ENCODE measurements around the gene LILRB2.
"Not testable (repeated sequence)": the region's sequence is repeated elsewhere in the genome, so short reads cannot be mapped to it uniquely, and the experiment has no call there.

The LILRB2 gene

DNA sequence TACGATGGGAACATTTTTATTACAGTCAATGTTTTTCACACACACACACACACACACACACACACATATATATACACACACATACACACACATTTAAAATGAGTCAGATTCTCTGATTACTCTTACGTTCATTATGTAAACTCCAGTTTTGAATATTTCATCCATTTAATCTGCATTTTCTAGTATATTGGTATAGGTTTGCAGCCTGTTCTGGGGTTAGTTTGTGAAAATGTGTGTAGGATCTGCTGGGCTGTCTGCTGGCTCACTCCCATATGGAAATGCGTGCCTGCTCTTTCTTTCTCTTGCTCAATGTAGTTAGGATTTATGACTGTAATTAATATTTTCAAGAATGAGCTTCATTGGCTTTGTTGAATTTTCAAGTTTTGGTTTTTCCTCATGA, 7.1 kb downstream of the LILRB2 start:
- no peak for DNase-seq (ENCODE audit: low read depth in 2 of 2)

DNA sequence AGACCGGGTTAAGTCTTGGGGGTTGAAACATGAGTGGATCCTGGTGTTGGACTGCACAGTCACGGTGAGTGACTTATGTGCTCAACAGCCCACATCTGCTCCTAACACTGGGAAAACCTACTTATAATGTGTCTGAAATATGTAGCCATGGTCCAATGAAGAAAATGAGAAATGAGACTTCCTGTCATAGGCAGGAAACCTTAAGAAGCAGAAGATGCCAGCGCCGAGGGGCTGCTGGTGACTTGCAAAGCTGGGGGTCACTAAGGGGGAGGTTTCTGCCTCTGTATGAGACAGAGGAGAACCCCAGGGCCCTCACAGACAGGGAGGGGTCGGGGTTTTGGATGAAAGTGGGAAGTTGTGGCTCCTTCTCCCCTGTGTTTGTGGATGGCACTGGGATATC, 8.7 kb downstream of the LILRB2 start:
- not testable (repeated sequence) for DNase-seq (ENCODE audit: low read depth in 2 of 2)

DNA sequence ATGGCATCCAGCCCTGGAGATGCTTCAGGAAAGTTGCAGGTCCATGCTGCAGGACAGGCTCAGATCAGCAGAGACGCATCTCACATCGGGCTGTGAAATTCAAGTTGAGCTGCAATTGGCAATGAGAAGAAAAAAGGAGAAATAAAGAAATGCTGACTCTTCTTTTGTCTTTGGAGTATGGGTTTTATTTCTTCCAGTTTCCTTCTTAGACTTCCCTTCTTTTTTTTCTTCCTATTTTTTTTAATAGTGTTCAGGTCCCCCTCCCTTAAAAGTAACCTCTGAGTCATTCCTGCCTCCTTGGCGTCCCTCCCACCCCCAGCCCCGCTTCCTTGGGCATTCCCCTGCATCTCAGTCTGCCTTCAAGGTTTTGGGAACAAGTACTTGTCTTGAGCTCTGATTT, 9.3 kb downstream of the LILRB2 start:
- not testable (repeated sequence) for DNase-seq (ENCODE audit: low read depth in 2 of 2)

- DNase-seq (ENCODE audit: low read depth in 2 of 2), result no peak
Observed at GRCh38 chr19:54271106-54271505, 9.8 kb downstream of the LILRB2 start.

- DNase-seq (ENCODE audit: low read depth in 2 of 2), result no peak
Observed at GRCh38 chr19:54268936-54269335, 12.0 kb downstream of the LILRB2 start.

GRCh38 chr19:54266133-54266532, 14.8 kb downstream of the LILRB2 start:
- DNase-seq (ENCODE audit: low read depth in 2 of 2), result peak; percentile 7 to 54

- no peak for DNase-seq (ENCODE audit: low read depth in 2 of 2)
Observed at GRCh38 chr19:54262470-54262869, 18.4 kb downstream of the LILRB2 start.

DNA sequence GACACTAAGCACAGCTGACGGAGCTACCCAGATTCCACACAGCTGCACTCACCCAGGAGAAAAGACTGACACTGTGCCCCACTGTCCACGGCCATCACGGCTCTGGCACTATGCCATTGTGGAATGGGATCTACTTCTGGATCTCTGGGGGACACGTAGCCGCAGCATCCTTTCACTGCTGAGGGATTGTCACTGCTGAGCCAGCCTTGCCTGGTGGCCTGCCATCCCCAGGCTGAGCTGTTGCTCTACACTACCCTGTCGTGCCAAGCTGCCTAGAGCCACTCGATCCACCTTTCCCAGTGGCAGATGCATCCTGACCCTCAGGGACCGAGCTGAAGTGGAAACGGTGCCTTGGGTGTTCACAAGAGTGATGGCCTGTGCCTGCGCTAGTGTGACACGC, 18.8 kb downstream of the LILRB2 start:
- no peak for DNase-seq (ENCODE audit: low read depth in 2 of 2)

GRCh38 chr19:54257116-54257480, 23.8 kb downstream of the LILRB2 start, which contains the start of gene LILRB5:
Gene LILRB5, minus strand, starts transcription at chr19:54257273. Its CDS starts 80 bp downstream, at chr19:54257193.
- no peak for DNase-seq (ENCODE audit: low read depth in 2 of 2)

DNA sequence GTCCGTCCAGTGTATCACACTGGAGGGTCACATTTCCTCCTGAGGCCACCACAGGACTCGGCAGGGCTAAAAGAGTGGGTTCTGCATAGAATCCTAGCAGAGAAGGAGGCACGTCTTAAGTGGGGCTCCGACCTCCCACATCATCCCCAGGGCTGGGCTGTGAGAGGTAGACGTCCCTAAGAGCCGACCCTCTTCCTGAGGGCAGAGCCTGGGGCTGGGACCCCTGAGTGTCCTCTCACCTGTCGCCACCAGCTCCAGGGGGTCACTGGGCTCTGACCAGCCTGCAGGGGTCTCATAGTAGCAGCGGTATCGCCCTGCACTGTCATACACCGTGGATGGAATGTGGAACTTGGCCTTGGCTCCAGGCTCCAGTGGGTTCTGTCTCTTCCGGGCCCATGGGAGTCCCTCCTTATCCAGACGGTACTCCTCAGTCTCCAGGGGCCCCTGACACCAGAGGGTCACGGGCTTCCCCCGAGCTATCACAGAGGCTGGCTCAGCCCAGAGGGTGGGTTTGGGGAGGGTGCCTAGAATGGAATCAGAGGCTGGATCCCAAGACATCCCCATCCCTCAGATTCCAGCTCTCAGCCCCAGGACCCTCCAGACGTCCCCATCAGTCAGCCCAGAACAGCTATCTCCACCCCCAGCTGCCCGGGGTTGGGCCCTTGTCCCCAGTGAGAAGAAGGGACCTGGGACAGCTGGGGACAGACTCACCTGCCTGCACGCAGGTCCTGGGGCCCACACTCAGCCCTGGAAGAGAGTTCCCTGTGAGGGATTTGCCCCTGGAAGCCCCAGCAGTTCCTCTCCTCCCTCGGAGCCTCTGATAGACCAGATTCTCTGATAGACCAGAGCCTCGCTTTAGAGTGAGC, 24.4 kb downstream of the LILRB2 start:
- no peak for DNase-seq (ENCODE audit: low read depth in 2 of 2)

DNA sequence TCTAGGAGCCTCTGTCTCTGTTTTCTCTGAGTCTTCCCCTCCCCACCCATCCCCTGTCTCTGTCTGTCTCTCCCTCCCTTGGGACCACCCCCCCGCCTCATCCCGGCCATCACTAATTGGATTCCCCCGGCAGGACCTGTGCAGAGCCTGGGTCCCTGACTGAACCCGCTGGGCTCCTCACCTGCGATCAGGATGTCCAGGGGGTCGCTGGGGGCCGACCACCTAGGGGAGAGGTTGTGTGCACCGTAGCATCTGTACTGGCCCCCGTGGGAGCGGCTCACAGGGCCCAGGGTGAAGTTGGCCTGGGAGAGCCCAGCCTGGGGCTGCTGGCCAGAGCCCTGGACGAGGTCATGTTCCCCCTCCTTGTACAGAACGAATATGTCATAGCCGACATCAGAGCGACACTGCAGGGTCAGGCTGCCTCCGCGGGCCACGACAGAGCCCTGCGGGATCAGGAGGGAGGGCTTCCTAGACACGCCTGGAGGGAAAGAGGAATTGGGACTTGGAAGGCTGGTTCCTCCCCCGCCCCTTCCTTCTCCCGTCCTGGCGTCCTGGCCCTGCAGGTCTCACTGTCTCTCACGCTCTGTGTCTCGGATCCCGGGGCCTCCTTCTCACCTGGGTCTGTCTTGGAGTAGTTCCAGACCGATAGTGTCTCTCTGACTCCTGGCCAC, 25.7 kb downstream of the LILRB2 start:
- no peak for DNase-seq (ENCODE audit: low read depth in 2 of 2)

GRCh38 chr19:54254195-54254906, 26.6 kb downstream of the LILRB2 start:
- DNase-seq (ENCODE audit: low read depth in 2 of 2), result no peak

DNA sequence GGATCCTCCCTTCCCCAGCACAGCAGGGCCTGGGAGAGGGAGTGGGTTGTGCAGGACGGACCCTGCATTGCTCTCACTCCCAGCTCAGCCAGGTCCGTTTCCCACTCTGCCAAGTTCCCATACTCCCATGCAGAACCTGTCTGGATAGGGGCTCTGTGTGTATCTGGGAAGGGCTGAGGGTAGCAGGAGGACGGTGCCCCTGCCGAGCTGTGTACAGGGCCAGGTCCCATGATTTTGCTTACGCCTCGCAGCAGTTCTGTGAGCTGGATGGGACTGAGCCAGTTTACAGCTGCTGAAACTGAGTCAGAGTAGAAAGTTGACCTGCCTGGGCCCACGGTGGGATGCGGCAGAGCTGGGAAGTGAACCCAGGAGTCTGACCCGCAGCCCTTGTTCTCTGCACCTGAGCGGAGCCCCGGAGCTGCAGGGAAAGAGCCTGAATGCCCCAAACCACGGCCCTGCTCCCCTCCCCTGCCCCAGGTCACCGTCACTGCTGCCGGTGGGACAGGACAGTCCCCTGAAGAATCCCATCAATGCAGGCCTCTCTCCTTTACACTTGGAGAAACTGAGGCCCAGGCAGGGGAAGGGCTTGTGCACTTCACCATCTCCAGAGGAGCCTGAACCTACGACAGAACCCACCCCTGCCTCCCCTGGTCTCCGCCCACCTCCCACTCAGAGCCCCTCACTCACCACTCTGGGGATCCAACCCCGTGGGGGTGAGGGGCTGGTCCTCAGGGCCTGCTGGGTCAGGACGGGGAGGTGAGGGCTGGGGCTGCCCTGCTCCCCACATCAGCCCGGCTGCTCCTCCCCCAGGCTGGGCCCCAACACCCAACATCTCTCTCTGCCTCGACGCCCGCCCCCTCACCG, 27.3 kb downstream of the LILRB2 start:
- no peak for DNase-seq (ENCODE audit: low read depth in 2 of 2)

DNA sequence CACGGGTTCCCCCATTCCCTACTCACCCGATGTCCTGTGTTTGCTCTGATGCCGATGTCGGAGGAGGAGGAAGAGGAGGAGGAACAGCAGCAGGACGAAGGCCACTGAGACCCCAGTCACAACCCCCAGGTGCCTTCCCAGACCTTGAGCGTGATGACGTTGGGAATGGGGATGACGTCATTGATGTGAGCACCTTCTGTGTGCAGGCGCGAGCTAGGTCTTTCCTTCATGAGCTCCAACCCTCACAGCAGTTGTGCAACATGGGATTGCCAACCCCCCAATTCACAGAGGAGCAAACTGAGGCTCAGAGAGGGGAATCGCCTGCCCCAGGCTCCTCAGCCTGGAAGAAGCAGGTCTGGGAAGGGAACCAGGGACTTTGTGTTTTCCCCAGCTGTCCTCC, 28.1 kb downstream of the LILRB2 start:
- no peak for DNase-seq (ENCODE audit: low read depth in 2 of 2)

DNA sequence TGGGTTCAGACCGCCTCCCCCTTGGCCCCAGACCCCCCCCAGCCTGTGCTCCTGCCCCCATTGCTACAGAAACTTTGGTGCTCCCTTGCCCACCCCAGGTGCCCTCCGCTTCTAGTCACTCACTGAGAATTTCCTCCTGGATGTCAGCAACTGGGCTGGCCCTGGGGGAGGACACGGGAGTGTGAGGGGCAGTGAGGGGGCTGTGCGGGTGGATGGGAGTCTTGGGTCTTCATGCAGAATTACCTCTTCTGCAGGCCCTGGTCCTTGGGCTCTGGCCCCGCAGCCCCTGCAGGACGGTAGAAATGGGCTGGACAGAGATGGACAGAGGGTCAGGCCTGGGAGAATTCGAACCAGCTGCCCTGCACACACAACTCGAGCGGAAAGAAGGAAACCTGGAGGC, 28.7 kb downstream of the LILRB2 start:
- DNase-seq (ENCODE audit: low read depth in 2 of 2), result no peak

DNA sequence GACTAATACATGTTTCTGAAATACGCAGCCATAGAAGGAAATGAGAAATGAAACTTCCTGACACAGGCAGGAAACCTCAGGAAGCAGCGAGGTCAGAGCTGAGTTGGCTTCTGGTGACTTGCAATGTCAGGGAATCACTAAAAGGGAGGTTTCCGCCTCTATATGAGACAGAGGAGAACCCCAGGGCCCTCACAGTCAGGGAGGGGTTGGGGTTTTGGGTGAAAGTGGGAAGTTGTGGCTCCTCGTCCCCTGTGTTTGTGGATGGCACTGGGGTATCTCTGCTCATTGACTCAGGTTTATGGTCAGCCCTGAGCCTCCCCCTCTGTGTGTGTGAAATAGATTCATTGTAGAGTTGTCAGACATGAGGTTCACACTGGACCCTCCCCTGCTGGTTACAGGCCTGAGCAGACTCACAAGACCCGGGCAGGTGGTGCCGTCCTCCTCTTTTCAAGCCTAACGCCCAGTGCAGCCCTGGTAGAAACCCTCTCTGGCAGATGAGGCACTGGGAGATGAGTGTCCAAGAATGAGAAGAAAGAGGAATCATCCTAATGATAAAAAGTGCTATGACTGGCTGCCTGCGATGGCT, 32.8 kb downstream of the LILRB2 start:
- no peak for DNase-seq (ENCODE audit: low read depth in 2 of 2)

DNA sequence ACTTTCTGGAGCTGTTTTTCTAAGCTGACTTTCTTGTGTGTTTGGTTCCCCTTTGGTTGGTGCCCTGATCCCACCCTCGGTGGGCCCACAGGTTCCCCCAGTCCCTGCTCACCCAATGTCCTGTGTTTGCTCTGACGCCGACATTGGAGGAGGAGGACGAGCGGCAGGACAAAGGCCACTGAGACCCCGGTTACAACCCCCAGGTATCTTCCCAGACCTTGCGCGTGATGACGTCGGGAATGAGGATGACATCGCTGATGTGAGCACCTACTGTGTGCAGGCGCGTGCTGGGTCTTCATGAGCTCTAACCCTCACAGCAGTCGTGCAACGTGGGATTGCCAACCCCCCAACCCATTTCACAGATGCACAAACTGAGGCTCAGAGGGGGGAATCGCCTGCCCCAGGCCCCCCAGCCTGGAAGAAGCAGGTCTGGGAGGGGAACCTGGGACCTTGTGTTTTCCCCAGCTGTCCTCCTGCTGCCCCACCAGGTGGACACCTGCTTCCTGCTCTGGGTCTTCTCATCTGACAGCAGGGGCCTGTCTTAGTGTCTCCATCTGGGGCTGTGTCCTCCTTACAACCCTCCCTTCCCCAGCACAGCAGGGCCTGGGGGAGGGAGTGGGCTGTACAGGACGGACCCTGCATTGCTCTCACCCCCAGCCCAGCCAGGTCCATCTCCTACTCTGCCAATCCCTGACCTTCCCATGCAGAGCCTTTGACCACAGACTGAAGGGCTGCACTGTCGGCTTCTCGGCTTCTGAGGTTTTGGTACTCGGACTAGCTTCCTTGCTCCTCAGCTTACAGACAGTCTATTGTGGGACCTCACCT, 33.6 kb downstream of the LILRB2 start:
- DNase-seq (ENCODE audit: low read depth in 2 of 2), result no peak

DNA sequence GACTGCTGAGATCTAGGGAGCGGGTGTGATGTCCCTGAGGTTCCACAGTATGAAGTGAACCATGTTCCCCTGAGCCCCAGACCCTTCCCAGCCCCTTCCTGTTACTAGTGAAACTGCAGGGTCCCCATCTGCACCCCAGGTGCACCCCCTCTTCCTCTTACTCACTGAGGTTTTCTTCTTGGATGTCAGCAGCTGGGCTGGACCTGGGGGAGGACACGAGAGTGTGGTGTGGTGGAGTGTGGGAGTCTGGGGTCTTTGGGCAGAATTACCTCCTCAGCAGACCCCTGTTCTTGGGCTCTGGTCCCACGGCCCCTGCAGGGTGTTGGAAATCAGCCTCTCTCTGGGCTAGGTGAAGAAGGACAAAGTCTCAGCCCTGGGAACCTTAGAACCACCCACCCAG, 35.0 kb downstream of the LILRB2 start:
- DNase-seq (ENCODE audit: low read depth in 2 of 2), result no peak

GRCh38 chr19:54243809-54244208, 37.1 kb downstream of the LILRB2 start:
- not testable (repeated sequence) for DNase-seq (ENCODE audit: low read depth in 2 of 2)

- DNase-seq (ENCODE audit: low read depth in 2 of 2), result not testable (repeated sequence)
Observed at GRCh38 chr19:54242646-54243045, 38.3 kb downstream of the LILRB2 start, which contains the start of gene LILRA6. Gene LILRA6, minus strand, starts transcription at chr19:54242790.
